GM21576 (cell line): Measurements from ENCODE around the gene DCST2.
"Not testable (repeated sequence)": the region's sequence is repeated elsewhere in the genome, so short reads cannot be mapped to it uniquely, and the experiment has no call there.

Source experiments
- ATAC-seq: cut with Tn5 transposase; IDR thresholded peaks from one replicate; pipeline ENCODE4 v1.9.1; 2021; ENCODE audit warnings: mild to moderate bottlenecking, moderate library complexity; ENCODE audit not compliant: unreplicated experiment

The DCST2 gene

GRCh38 chr1:155000726-155001424, 32.7 kb downstream of the DCST2 start:
- ATAC-seq: peak; percentile 45

- ATAC-seq: no peak
Observed at GRCh38 chr1:155000411-155000725, 33.2 kb downstream of the DCST2 start.

GRCh38 chr1:154999571-155000410, 33.8 kb downstream of the DCST2 start:
- ATAC-seq: no peak

- ATAC-seq: no peak
Observed at GRCh38 chr1:154998818-154999570, 34.6 kb downstream of the DCST2 start.

- no peak for ATAC-seq
Observed at GRCh38 chr1:154998201-154998780, 35.3 kb downstream of the DCST2 start.

GRCh38 chr1:154996966-154997701, 36.4 kb downstream of the DCST2 start:
- ATAC-seq: no peak

GRCh38 chr1:154995301-154995983, 38.1 kb downstream of the DCST2 start:
- ATAC-seq: not testable (repeated sequence)

GRCh38 chr1:154994591-154994990, 39.0 kb downstream of the DCST2 start:
- no peak for ATAC-seq

- ATAC-seq: no peak
Observed at GRCh38 chr1:154994269-154994587, 39.4 kb downstream of the DCST2 start.

GRCh38 chr1:154993572-154994268, 39.9 kb downstream of the DCST2 start, which contains the start of gene LENEP:
TSS of gene LENEP (plus strand) at chr1:154993586. CDS start at chr1:154993608, 22 bp downstream.
- no peak for ATAC-seq

- ATAC-seq: no peak
Observed at GRCh38 chr1:154992721-154993571, 40.6 kb downstream of the DCST2 start.

- ATAC-seq: no peak
Observed at GRCh38 chr1:154990276-154990675, 43.3 kb downstream of the DCST2 start.

- no peak for ATAC-seq
Observed at GRCh38 chr1:154989195-154989860, 44.3 kb downstream of the DCST2 start.

- ATAC-seq: no peak
Observed at GRCh38 chr1:154988058-154988954, 45.3 kb downstream of the DCST2 start.

- ATAC-seq: no peak
Observed at GRCh38 chr1:154987326-154987725, 46.3 kb downstream of the DCST2 start.

GRCh38 chr1:154986736-154987135, 46.8 kb downstream of the DCST2 start:
- ATAC-seq: not testable (repeated sequence)
